ENCODE measurements around the gene DMRTB1. TPM values are rescaled to one million over a fixed set of nuclear protein-coding genes. Genes with fewer than 3 reads are reported as not detected.

DMRTB1 gene
- total RNA-seq, 1 experiment from 2014 or later = not detected

DNA sequence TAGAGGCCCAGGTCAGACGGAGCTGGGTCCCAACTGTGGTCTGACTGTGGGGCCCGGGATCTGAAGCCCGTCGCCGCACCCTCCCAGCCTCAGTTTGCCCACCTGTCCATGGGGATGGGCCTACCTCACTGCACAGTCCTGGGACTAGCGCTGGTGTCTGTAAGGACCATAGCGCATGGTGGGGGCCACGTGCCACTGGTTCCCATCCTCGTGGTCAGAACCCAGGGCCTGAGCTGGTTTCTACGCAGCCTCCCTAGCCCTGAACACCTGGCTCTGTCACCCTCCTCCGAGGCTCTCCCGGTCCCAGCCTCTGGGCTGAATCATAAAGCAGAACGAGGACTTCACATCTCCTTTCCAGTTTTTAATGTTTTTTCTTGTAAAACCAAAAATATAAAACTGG, 46.7 kb downstream of the DMRTB1 start:
- intact Hi-C loops (cut with micrococcal nuclease) = no loop called here
- Histone ChIP-seq H3K27me3 (ENCODE audit: low read length) (no peaks in the 10 kb centered on the region), H3K9ac (ENCODE audit: low read length) (no peak overlapping the region), H3K4me1 (ENCODE audit: insufficient read depth, low read length) (no peaks in the 10 kb centered on the region), H4K20me1 (ENCODE audit: low read length) (no peaks in the 10 kb centered on the region), H3F3A (ENCODE audit: low read length, unreplicated experiment) (no peaks in the 10 kb centered on the region), H3K79me2 (ENCODE audit: low read length) (no peaks in the 10 kb centered on the region), H3K27ac (ENCODE audit: low read length) (no peak overlapping the region), H3K4me2 (ENCODE audit: low read length) (no peak overlapping the region), H3K9me2 (replicated peaks; ENCODE audit: low read length) (no peaks in the 10 kb centered on the region), H2AFZ (ENCODE audit: low read length) (no peak overlapping the region), H3K36me3 (ENCODE audit: low read depth, low read length) (no peaks in the 10 kb centered on the region), H3K4me3 (ENCODE audit: low read length) (no peak overlapping the region), H3K9me3 (ENCODE audit: low read length) (no peaks in the 10 kb centered on the region)
- TF ChIP-seq EZH2phosphoT487 (IDR thresholded peaks at IDR 0.05; ENCODE audit: borderline replicate concordance, low read length) (no peak), EZH2 (IDR thresholded peaks at IDR 0.05; ENCODE audit: low read length, unreplicated experiment) (no peak)
- TF ChIP-seq, protein P1, sequence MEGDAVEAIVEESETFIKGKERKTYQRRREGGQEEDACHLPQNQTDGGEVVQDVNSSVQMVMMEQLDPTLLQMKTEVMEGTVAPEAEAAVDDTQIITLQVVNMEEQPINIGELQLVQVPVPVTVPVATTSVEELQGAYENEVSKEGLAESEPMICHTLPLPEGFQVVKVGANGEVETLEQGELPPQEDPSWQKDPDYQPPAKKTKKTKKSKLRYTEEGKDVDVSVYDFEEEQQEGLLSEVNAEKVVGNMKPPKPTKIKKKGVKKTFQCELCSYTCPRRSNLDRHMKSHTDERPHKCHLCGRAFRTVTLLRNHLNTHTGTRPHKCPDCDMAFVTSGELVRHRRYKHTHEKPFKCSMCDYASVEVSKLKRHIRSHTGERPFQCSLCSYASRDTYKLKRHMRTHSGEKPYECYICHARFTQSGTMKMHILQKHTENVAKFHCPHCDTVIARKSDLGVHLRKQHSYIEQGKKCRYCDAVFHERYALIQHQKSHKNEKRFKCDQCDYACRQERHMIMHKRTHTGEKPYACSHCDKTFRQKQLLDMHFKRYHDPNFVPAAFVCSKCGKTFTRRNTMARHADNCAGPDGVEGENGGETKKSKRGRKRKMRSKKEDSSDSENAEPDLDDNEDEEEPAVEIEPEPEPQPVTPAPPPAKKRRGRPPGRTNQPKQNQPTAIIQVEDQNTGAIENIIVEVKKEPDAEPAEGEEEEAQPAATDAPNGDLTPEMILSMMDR (conservative IDR thresholded peaks at IDR 0.05; ENCODE audit: low read depth, low read length) = no peak
- CTCF ChIA-PET = no interaction called here
- BruUV-seq (replicated peaks) = no TSS peak
- ATAC-seq (no peak), DNase-seq (no peak)
- POLR2A ChIA-PET (ENCODE audit: unreplicated experiment) = no interaction called here

DNA sequence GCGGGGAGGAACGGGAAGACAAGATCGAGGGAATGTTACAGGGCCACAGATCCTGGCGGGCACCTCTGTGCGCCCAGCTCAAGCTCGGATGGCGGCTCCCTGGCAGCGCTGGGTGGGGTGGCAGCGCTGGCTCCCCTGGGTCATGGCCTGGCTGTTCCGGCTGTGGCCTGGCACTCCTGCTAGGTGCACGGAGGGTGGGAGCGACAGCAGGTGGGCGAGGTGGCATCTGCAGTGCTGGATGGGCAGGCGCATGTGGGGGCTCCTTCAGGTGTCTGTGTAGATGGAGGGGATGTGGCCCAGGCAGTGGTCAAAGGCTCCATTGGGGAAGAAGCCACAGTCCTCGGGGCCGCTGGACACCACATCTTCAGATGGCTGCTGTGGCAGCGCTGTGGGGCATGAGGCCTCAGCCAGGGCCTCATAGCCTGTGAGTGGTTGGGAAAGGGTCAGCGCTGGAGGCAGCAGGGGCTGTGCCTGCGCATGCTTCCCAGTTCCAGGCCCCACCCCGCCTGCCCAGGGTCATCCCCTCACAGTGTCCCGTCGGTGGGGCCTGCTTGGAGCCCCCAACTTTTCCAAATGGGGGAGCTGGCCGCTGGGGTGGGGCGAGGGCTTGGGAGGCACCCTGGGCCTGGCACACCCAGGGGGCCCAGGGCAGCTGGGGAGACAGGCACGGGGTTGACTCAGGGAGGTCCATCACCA, 47.3 kb downstream of the DMRTB1 start:
- H3K9me2 ChIP-seq (replicated peaks; ENCODE audit: low read length) = no peaks in the 10 kb centered on the region
- no peak for ATAC-seq
- no peak overlapping the region for H2AFZ ChIP-seq (ENCODE audit: low read length)
- ChIA-PET CTCF (no interaction called here), POLR2A (ENCODE audit: unreplicated experiment) (no interaction called here)
- H3K4me2 ChIP-seq (ENCODE audit: low read length) = no peak overlapping the region
- DNase-seq = no peak
- H3K9ac ChIP-seq (ENCODE audit: low read length) = no peak overlapping the region
- H4K20me1 ChIP-seq (ENCODE audit: low read length) = no peaks in the 10 kb centered on the region
- no peak overlapping the region for H3K27ac ChIP-seq (ENCODE audit: low read length)
- H3F3A ChIP-seq (ENCODE audit: low read length, unreplicated experiment) = no peaks in the 10 kb centered on the region
- H3K4me3 ChIP-seq (ENCODE audit: low read length) = no peak overlapping the region
- TF ChIP-seq, protein P1 (conservative IDR thresholded peaks at IDR 0.05; ENCODE audit: low read depth, low read length) = no peak
- TF ChIP-seq EZH2phosphoT487 (IDR thresholded peaks at IDR 0.05; ENCODE audit: borderline replicate concordance, low read length) = no peak
- no peak for TF ChIP-seq EZH2 (IDR thresholded peaks at IDR 0.05; ENCODE audit: low read length, unreplicated experiment)
- peaks cover 5% of the 10 kb centered on the region for H3K4me1 ChIP-seq (ENCODE audit: insufficient read depth, low read length)
- no peaks in the 10 kb centered on the region for H3K27me3 ChIP-seq (ENCODE audit: low read length)
- no peaks in the 10 kb centered on the region for H3K36me3 ChIP-seq (ENCODE audit: low read depth, low read length)
- no peaks in the 10 kb centered on the region for H3K9me3 ChIP-seq (ENCODE audit: low read length)
- no TSS peak for BruUV-seq (replicated peaks)
- intact Hi-C loops (cut with micrococcal nuclease) = no loop called here
- H3K79me2 ChIP-seq (ENCODE audit: low read length) = no peaks in the 10 kb centered on the region

DNA sequence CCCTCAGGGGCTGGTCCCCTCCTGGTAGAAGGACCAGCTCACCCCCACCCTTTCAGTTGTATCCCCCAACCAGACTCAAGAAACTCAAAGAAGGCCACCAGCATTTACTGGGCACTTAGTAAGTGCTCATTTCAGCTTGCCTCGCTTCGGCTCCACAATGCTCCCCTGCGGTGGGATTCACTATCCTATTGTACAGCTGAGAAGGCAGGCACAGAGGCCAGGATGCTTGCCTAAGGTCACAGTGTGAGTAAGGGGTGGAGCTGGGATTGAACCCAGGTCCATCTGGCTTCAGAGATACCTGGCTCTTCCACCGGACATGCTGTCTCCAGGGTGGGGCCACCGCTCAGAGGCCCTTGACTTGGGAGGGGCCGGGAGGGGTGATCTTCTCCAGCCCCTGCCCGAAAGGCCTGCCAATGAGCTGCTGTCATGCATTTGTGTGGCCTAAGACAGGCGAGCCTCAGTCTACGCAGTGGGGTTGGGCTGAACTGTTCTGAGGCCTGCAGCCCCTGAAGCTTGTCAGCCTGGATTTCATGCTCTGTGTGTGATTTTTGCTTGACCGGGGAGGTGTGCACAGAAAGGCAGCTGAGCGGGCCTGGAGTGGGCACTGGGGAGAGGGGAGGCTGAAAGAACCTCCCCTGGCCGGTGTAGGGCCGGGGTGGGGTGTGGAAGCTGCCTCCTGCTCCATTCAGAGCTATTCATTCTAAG, 48.1 kb downstream of the DMRTB1 start:
- Histone ChIP-seq H4K20me1 (ENCODE audit: low read length) (peaks cover 4% of the 10 kb centered on the region; the same call in 1 of the 2 replicates), H3K4me1 (ENCODE audit: insufficient read depth, low read length) (peaks cover 10% of the 10 kb centered on the region), H2AFZ (ENCODE audit: low read length) (no peak overlapping the region), H3K79me2 (ENCODE audit: low read length) (no peaks in the 10 kb centered on the region), H3K27me3 (ENCODE audit: low read length) (no peaks in the 10 kb centered on the region), H3K9me2 (replicated peaks; ENCODE audit: low read length) (no peaks in the 10 kb centered on the region), H3K27ac (ENCODE audit: low read length) (no peak overlapping the region), H3K9ac (ENCODE audit: low read length) (no peak overlapping the region), H3K4me3 (ENCODE audit: low read length) (no peak overlapping the region), H3K9me3 (ENCODE audit: low read length) (no peaks in the 10 kb centered on the region), H3K4me2 (ENCODE audit: low read length) (no peak overlapping the region), H3F3A (ENCODE audit: low read length, unreplicated experiment) (no peaks in the 10 kb centered on the region), H3K36me3 (ENCODE audit: low read depth, low read length) (no peaks in the 10 kb centered on the region)
- TF ChIP-seq EZH2 (IDR thresholded peaks at IDR 0.05; ENCODE audit: low read length, unreplicated experiment) (no peak), EZH2phosphoT487 (IDR thresholded peaks at IDR 0.05; ENCODE audit: borderline replicate concordance, low read length) (no peak)
- TF ChIP-seq, protein P1 (conservative IDR thresholded peaks at IDR 0.05; ENCODE audit: low read depth, low read length) = no peak
- DNase-seq = no peak
- BruUV-seq (replicated peaks) = no TSS peak
- ATAC-seq = no peak
- CTCF ChIA-PET = no interaction called here
- intact Hi-C loops (cut with micrococcal nuclease) = no loop called here
- POLR2A ChIA-PET (ENCODE audit: unreplicated experiment) = no interaction called here

Data from PC-3 (cell line).